A673 (cell line): Measurements from ENCODE around the gene MAST4. TPM values are rescaled to one million over a fixed set of nuclear protein-coding genes. Genes with fewer than 3 reads are reported as not detected.

Experiments
- BruUV-seq: library from RNA; stranded (reverse); fragments of 400-500 nt; replicated peaks from 2 replicates; lab custom pipeline; 2021; lab: Mats Ljungman, UMichigan
- CTCF ChIA-PET: fragments of 300-600 bp; sonication (Branson Sonifier 250); formaldehyde crosslinking; loops from one replicate; lab custom pipeline; 2022; ENCODE audit warnings: antibody characterized with exemption; lab: Charles Lee
- POLR2A ChIA-PET: fragments of 300-600 bp; sonication (Branson Sonifier 250); formaldehyde crosslinking; loops from one replicate; lab custom pipeline; 2022; ENCODE audit warnings: antibody characterized with exemption; ENCODE audit not compliant: low non-redundant PET; lab: Charles Lee
- DNase-seq: peaks from one replicate; pipeline ENCODE4 v3.0.0-alpha.2; 2015; ENCODE audit warnings: low spot score
- H3K27ac ChIP-seq: fragments of 200-600 bp; sonication (generic); 2 replicates; pipeline ENCODE4 v1.5.1; 2016; ENCODE audit warnings: mixed run types, low read depth, mild to moderate bottlenecking, mixed read lengths, antibody characterized with exemption, low read length; ENCODE audit not compliant: poor library complexity, severe bottlenecking
- H3K27me3 ChIP-seq: fragments of 200-600 bp; sonication (generic); replicated peaks from 2 replicates; pipeline ENCODE4 v1.6.1; 2017; ENCODE audit warnings: mixed run types, low read depth, mild to moderate bottlenecking, mixed read lengths, antibody characterized with exemption, low read length; ENCODE audit not compliant: insufficient read depth, poor library complexity
- H3K36me3 ChIP-seq: fragments of 200-600 bp; sonication (generic); 2 replicates; pipeline ENCODE4 v1.6.1; 2016; ENCODE audit warnings: mixed run types, mild to moderate bottlenecking, mixed read lengths, antibody characterized with exemption, low read length; ENCODE audit not compliant: insufficient read depth, poor library complexity, severe bottlenecking
- H3K4me1 ChIP-seq: fragments of 200-600 bp; sonication (generic); 2 replicates; pipeline ENCODE4 v1.6.1; 2017; ENCODE audit warnings: mixed run types, mild to moderate bottlenecking, mixed read lengths, antibody characterized with exemption, low read length; ENCODE audit not compliant: insufficient read depth, poor library complexity, severe bottlenecking
- H3K4me3 ChIP-seq: fragments of 200-600 bp; sonication (generic); 2 replicates; pipeline ENCODE4 v1.5.1; 2016; ENCODE audit warnings: low read depth, mixed run types, mild to moderate bottlenecking, mixed read lengths, low read length; ENCODE audit not compliant: poor library complexity, severe bottlenecking
- H3K9me3 ChIP-seq: fragments of 200-600 bp; sonication (generic); 2 replicates; pipeline ENCODE4 v1.6.1; 2016; ENCODE audit warnings: mixed run types, low read depth, mild to moderate bottlenecking, mixed read lengths, antibody characterized with exemption, low read length; ENCODE audit not compliant: poor library complexity, severe bottlenecking
- EZH2 ChIP-seq: fragments of 200-600 bp; sonication (generic); IDR thresholded peaks from 2 replicates; pipeline ENCODE4 v1.6.1; 2017; ENCODE audit warnings: borderline replicate concordance, low read depth, mild to moderate bottlenecking, mixed read lengths, antibody characterized with exemption, low read length; ENCODE audit not compliant: poor library complexity, severe bottlenecking
- intact Hi-C: fragments of 100-400 bp; cut with micrococcal nuclease; formaldehyde crosslinking; loops from one replicate; pipeline ENCODE4 v1.10.0; 2022; ENCODE audit not compliant: unreplicated experiment
- total RNA-seq: library from RNA; stranded (reverse); gene quantifications from 2 replicates; pipeline ENCODE4 v1.2.3, GENCODE V29; 2021
- TF ChIP-seq, protein P1 (sequence below): fragments of 300-800, 200-600 bp; sonication (generic); conservative IDR thresholded peaks from 2 replicates; pipeline ENCODE4 v1.5.1; 2017; ENCODE audit warnings: low read depth, mild to moderate bottlenecking, antibody characterized with exemption, low read length, moderate library complexity, mixed read lengths

The MAST4 gene
- total RNA-seq, 1 experiment from 2014 or later = 4.5 TPM

DNA sequence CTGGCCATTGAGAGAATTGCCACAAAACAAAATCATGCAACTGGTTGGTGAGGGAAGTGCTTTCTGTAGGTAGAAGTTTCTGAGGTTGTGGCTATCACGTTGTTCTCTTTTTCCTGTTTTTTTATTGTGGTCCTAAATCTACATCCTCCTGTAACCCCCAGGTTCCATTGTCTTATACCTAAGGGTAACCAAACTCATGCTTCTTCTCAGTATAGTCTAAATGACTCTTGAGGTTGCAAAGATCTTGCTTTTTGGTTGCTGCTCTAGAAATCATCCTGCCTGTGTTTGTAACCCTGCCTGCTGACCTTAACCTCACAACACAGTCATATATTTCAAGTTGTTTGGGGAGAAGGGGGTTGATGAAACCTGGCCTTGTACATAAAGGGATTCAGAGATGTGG, 327.3 kb downstream of the MAST4 start:
- Histone ChIP-seq H3K27me3 (no peaks in the 10 kb centered on the region), H3K4me3 (no peak overlapping the region), H3K36me3 (no peaks in the 10 kb centered on the region), H3K9me3 (no peaks in the 10 kb centered on the region), H3K27ac (no peak overlapping the region), H3K4me1 (no peaks in the 10 kb centered on the region)
- DNase-seq = no peak
- intact Hi-C loops = no loop called here
- POLR2A ChIA-PET = no interaction called here
- TF ChIP-seq, protein P1, sequence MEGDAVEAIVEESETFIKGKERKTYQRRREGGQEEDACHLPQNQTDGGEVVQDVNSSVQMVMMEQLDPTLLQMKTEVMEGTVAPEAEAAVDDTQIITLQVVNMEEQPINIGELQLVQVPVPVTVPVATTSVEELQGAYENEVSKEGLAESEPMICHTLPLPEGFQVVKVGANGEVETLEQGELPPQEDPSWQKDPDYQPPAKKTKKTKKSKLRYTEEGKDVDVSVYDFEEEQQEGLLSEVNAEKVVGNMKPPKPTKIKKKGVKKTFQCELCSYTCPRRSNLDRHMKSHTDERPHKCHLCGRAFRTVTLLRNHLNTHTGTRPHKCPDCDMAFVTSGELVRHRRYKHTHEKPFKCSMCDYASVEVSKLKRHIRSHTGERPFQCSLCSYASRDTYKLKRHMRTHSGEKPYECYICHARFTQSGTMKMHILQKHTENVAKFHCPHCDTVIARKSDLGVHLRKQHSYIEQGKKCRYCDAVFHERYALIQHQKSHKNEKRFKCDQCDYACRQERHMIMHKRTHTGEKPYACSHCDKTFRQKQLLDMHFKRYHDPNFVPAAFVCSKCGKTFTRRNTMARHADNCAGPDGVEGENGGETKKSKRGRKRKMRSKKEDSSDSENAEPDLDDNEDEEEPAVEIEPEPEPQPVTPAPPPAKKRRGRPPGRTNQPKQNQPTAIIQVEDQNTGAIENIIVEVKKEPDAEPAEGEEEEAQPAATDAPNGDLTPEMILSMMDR = no peak
- TF ChIP-seq EZH2 = no peak
- CTCF ChIA-PET = no interaction called here
- no TSS peak for BruUV-seq

DNA sequence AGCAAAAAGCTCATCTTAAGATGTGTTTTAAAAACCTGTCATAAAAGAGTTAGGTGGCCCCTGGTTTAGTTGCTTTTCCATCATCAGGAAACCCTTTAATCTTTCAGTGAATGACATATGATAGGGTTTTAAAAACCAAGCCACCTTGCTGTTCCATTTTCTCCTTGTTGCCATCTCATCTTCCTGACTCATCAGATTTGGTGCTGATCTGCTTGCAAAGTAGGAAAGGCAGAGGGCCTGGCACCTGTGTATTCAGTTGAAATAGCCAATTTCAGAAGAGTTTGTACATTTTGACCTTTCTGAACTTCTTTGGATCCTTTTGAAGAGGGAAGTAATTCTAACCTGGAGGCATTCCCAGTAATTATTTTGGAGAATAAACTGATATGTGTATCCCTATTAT, 327.7 kb downstream of the MAST4 start:
- TF ChIP-seq, protein P1 = no peak
- no peak for TF ChIP-seq EZH2
- Histone ChIP-seq H3K27me3 (no peaks in the 10 kb centered on the region), H3K36me3 (no peaks in the 10 kb centered on the region), H3K4me3 (no peak overlapping the region), H3K4me1 (no peaks in the 10 kb centered on the region), H3K9me3 (no peaks in the 10 kb centered on the region), H3K27ac (no peak overlapping the region)
- BruUV-seq = no TSS peak
- POLR2A ChIA-PET = no interaction called here
- CTCF ChIA-PET = no interaction called here
- DNase-seq = no peak
- intact Hi-C loops = no loop called here

DNA sequence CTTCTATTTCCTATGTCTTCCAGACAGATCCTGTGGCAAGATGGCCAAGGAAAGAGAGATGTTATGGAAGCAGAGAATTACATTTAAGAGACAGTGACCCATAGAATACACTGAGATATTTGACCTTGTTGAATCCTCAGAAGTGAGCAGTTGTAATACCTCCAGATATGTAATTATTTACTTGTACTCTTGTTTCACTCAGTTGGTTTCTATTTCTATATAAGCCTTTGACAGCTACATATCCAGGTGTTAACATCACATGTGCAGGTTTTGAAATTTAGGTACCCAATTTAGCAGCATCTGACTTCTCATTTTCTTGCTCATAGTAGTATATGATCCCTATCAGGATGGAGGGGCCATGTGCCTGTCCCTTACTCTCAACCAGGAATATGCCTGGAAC, 330.9 kb downstream of the MAST4 start:
- no peaks in the 10 kb centered on the region for H3K4me1 ChIP-seq
- no peak overlapping the region for H3K27ac ChIP-seq
- no TSS peak for BruUV-seq
- no peak for DNase-seq
- POLR2A ChIA-PET = no interaction called here
- CTCF ChIA-PET = no interaction called here
- no peaks in the 10 kb centered on the region for H3K27me3 ChIP-seq
- H3K4me3 ChIP-seq = no peak overlapping the region
- TF ChIP-seq EZH2 = no peak
- TF ChIP-seq, protein P1 = no peak
- intact Hi-C loops = no loop called here
- H3K36me3 ChIP-seq = no peaks in the 10 kb centered on the region
- H3K9me3 ChIP-seq = no peaks in the 10 kb centered on the region
